ACC112 (cell line): Measurements from ENCODE around the gene LTB4R2.

Experiments
- H2AFZ ChIP-seq: fragments of 200-600 bp; sonication (generic); one replicate; pipeline ENCODE4 v1.6.0; 2017; ENCODE audit warnings: antibody characterized with exemption, low read length; ENCODE audit not compliant: unreplicated experiment
- H3K27ac ChIP-seq: fragments of 200-600 bp; sonication (generic); 2 replicates; pipeline ENCODE4 v1.5.1; 2014; ENCODE audit warnings: low read depth, mild to moderate bottlenecking, antibody characterized with exemption, low read length, moderate library complexity
- H3K27me3 ChIP-seq: fragments of 200-600 bp; sonication (generic); 2 replicates; pipeline ENCODE4 v1.6.1; 2014; ENCODE audit warnings: mild to moderate bottlenecking, antibody characterized with exemption, low read length, moderate library complexity, mixed read lengths; ENCODE audit not compliant: insufficient read depth
- H3K36me3 ChIP-seq: fragments of 200-600 bp; sonication (generic); 2 replicates; pipeline ENCODE4 v1.6.1; 2016; ENCODE audit warnings: mild to moderate bottlenecking, antibody characterized with exemption, low read length, moderate library complexity, mixed read lengths; ENCODE audit not compliant: insufficient read depth
- H3K4me1 ChIP-seq: fragments of 200-600 bp; sonication (generic); one replicate; pipeline ENCODE4 v1.6.1; 2016; ENCODE audit warnings: low read length, mixed read lengths; ENCODE audit not compliant: insufficient read depth, unreplicated experiment, control insufficient read depth
- H3K4me3 ChIP-seq: fragments of 200-600 bp; sonication (generic); 2 replicates; pipeline ENCODE4 v1.5.1; 2014; ENCODE audit warnings: mild to moderate bottlenecking, low read depth, low read length
- H3K79me2 ChIP-seq: fragments of 200-600 bp; sonication (generic); one replicate; pipeline ENCODE4 v1.6.0; 2016; ENCODE audit warnings: low read length; ENCODE audit not compliant: control insufficient read depth, unreplicated experiment, insufficient read depth

Gene LTB4R2

GRCh38 chr14:24278424-24278823 is 31.5 kb upstream of the LTB4R2 start:
- Histone ChIP-seq H3K4me1 (peaks cover 16% of the 10 kb centered on the region), H3K36me3 (no peaks in the 10 kb centered on the region), H3K4me3 (no peak overlapping the region), H3K27me3 (no peaks in the 10 kb centered on the region), H3K79me2 (no peaks in the 10 kb centered on the region), H2AFZ (no peak overlapping the region), H3K27ac (no peak overlapping the region)

GRCh38 chr14:24279301-24280186 is 30.4 kb upstream of the LTB4R2 start:
- H3K36me3 ChIP-seq, result no peaks in the 10 kb centered on the region
- no peak overlapping the region for H3K27ac ChIP-seq
- H2AFZ ChIP-seq, result no peak overlapping the region
- no peak overlapping the region for H3K4me3 ChIP-seq
- H3K4me1 ChIP-seq, result peaks cover 16% of the 10 kb centered on the region
- no peaks in the 10 kb centered on the region for H3K79me2 ChIP-seq
- H3K27me3 ChIP-seq, result no peaks in the 10 kb centered on the region

GRCh38 chr14:24280797-24281460 is 29.0 kb upstream of the LTB4R2 start:
- Histone ChIP-seq H3K4me1 (peaks cover 16% of the 10 kb centered on the region), H3K79me2 (no peaks in the 10 kb centered on the region), H3K27ac (no peak overlapping the region), H3K36me3 (no peaks in the 10 kb centered on the region), H3K4me3 (no peak overlapping the region), H2AFZ (no peak overlapping the region), H3K27me3 (no peaks in the 10 kb centered on the region)

- Histone ChIP-seq H3K36me3 (no peaks in the 10 kb centered on the region), H2AFZ (no peak overlapping the region), H3K27me3 (no peaks in the 10 kb centered on the region), H3K27ac (no peak overlapping the region), H3K4me3 (no peak overlapping the region), H3K4me1 (peaks cover 16% of the 10 kb centered on the region), H3K79me2 (no peaks in the 10 kb centered on the region)
Observed at GRCh38 chr14:24281636-24282035, 28.3 kb upstream of the LTB4R2 start.

GRCh38 chr14:24282736-24283135 is 27.2 kb upstream of the LTB4R2 start:
- H2AFZ ChIP-seq, result no peak overlapping the region
- no peaks in the 10 kb centered on the region for H3K27me3 ChIP-seq
- H3K4me3 ChIP-seq, result no peak overlapping the region
- H3K4me1 ChIP-seq, result peaks cover 16% of the 10 kb centered on the region
- H3K79me2 ChIP-seq, result no peaks in the 10 kb centered on the region
- H3K27ac ChIP-seq, result no peak overlapping the region
- no peaks in the 10 kb centered on the region for H3K36me3 ChIP-seq

DNA sequence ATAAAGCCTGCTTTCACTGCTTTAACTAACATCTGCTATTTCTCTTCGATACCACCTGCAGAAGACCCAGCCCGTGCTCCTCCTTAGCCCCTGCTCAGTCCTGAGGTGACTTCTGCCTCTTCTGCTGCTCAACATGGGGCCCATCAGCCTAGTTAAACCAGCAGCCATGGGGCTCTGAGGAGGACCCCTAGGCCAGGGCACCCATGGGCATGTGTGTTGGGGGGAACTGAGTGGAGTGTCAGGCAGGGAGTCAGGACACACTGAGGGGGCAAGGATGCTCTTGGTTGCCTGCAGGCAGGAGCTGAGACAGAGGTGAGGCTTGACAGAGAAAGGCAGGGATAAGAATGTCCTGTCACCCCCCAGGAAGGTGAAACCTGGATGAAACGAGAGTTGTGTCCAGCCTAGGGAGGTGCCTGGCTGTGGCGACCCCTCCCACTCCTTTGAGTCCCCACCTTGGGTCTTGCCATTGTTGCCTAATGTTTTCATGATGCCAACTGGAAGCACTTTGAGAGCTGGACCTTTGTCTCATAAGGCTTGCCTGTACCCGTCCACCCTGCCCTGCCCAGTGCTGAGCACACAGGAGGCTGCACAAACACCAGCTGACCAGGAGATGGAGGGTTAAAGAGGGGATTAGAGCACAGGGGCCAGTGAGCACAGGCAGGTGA is 26.0 kb upstream of the LTB4R2 start:
- H3K36me3 ChIP-seq, result no peaks in the 10 kb centered on the region
- no peak overlapping the region for H3K27ac ChIP-seq
- H3K4me3 ChIP-seq, result no peak overlapping the region
- H3K27me3 ChIP-seq, result no peaks in the 10 kb centered on the region
- peaks cover 15% of the 10 kb centered on the region for H3K4me1 ChIP-seq
- H3K79me2 ChIP-seq, result no peaks in the 10 kb centered on the region
- H2AFZ ChIP-seq, result no peak overlapping the region

DNA sequence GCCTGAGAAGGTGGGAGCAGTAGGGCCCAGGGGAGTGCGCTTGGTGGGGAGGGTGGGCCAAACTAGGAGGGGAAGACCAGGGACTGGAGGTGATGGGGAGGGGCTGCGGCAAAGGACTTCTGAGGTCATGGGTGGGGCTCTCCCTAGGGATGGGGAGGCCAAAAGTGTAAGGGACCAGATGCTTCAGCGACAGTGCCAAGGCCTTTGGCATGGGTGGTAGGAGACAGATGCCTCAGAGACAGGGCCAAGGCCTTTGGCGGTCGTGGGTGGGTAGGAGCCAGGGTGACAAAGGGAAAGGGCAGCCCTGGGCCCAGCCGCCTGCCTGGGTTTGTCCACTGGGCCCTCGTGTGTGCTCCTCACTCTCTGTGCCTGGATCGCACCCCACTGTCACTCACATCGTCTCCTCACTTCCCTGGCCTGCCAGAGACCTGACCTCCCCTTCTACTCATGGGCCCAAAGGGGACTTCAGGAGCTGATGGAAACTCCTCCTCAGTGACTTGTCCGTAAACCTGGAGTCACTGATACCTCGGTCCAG is 25.4 kb upstream of the LTB4R2 start:
- no peaks in the 10 kb centered on the region for H3K79me2 ChIP-seq
- no peak overlapping the region for H3K27ac ChIP-seq
- no peaks in the 10 kb centered on the region for H3K36me3 ChIP-seq
- H3K4me3 ChIP-seq, result no peak overlapping the region
- H3K27me3 ChIP-seq, result no peaks in the 10 kb centered on the region
- no peak overlapping the region for H2AFZ ChIP-seq
- peaks cover 10% of the 10 kb centered on the region for H3K4me1 ChIP-seq

DNA sequence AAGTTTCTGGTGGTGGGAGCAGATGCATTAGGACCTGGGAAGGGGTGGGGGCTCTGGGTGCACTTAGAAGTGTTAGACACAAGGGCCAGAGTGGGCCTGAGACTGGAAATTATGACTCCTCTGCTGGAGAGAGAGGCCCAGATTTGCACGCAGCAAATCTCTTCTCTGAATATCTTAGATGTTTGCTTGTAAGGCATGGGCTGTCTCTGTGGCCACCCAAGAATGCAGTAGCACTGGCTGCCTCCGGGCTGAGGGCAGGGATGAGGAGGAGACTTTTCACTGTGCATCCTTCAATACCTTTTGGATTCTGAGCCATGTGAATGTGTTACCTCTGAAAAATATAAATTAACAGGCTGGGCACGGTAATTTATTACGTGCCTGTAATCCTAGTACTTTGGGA is 24.6 kb upstream of the LTB4R2 start:
- no peak overlapping the region for H3K27ac ChIP-seq
- no peak overlapping the region for H3K4me3 ChIP-seq
- no peaks in the 10 kb centered on the region for H3K27me3 ChIP-seq
- H2AFZ ChIP-seq, result no peak overlapping the region
- no peaks in the 10 kb centered on the region for H3K36me3 ChIP-seq
- peaks cover 9% of the 10 kb centered on the region for H3K4me1 ChIP-seq
- H3K79me2 ChIP-seq, result no peaks in the 10 kb centered on the region

DNA sequence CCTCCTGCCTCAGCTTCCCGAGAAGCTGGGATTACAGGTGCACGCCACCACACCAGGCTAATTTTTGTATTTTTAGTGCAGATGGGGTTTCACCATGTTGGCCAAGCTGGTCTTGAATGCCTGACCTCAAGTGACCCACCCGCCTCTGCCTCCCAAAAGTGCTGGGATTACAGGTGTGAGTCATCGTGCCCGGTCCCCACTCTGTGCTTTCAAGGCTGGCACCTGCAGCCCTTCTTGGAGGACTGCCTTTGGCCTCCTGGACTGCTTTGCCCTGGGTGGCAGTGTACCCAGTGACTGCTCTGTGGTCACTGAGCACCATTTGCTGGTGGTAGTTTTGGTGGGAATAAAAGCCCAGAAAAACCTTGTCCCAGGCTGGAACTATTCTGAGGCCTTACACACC is 22.9 kb upstream of the LTB4R2 start:
- H3K79me2 ChIP-seq, result no peaks in the 10 kb centered on the region
- no peaks in the 10 kb centered on the region for H3K27me3 ChIP-seq
- H3K36me3 ChIP-seq, result no peaks in the 10 kb centered on the region
- no peak overlapping the region for H3K4me3 ChIP-seq
- no peak overlapping the region for H2AFZ ChIP-seq
- H3K4me1 ChIP-seq, result no peaks in the 10 kb centered on the region
- H3K27ac ChIP-seq, result no peak overlapping the region

- Histone ChIP-seq H3K36me3 (no peaks in the 10 kb centered on the region), H3K4me3 (no peak overlapping the region), H3K27me3 (no peaks in the 10 kb centered on the region)
Observed at GRCh38 chr14:24289649-24290280, 20.2 kb upstream of the LTB4R2 start.

More at GRCh38 chr14:24289649-24290280, 20.2 kb upstream of the LTB4R2 start:
- Histone ChIP-seq H3K27ac (no peak overlapping the region), H3K4me1 (no peaks in the 10 kb centered on the region), H3K79me2 (no peaks in the 10 kb centered on the region), H2AFZ (no peak overlapping the region)
